ENCODE measurements around the gene RFC5.
"Not testable (repeated sequence)": the region's sequence is repeated elsewhere in the genome, so short reads cannot be mapped to it uniquely, and the experiment has no call there.

Gene RFC5

GRCh38 chr12:118053071-118053985, 36.8 kb downstream of the RFC5 start:
- no peak for DNase-seq

- no peak for DNase-seq
Observed at GRCh38 chr12:118055144-118055557, 38.6 kb downstream of the RFC5 start.

DNA sequence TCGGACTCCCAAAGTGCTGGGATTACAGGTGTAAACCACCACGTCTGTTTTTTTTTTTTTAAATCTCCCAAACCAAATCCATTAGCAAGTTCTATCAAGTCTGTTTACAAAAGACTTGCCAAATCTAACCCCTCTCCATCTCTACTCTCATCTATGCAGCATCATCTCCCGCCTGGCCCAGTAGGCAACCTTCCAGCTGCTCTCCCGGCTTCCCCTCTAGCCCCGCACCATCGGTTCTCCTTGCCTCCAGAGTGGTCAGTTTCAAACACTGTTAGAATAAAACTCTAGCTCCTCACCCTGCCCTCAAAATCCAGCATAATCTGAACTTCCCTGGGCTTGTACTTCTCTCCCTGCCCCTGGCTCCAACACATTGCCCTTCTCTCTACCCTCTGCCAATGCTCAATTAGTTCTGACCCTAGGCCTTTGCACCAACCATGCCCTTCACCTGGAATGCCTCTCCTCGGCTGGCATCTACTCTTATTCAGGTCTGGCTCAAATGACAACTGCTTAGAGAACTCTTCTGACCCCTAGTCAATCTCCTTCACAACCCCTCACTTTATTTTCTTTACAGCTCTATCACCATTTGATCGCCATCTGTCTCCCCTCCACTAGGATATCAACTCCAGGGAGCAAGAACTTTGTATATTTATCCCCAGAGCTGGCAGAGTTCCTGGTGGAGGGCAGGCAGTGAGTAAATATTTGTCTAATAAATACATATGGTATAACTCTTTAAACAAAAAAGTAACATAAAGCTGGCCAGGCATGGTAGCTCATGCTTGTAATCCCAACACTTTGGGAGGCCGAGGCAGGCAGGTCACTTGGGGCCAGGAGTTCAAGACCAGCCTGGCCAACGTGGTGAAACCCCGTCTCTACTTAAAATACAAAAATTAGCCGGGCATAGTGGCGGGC, 39.6 kb downstream of the RFC5 start:
- DNase-seq, result peak; percentile 69

DNA sequence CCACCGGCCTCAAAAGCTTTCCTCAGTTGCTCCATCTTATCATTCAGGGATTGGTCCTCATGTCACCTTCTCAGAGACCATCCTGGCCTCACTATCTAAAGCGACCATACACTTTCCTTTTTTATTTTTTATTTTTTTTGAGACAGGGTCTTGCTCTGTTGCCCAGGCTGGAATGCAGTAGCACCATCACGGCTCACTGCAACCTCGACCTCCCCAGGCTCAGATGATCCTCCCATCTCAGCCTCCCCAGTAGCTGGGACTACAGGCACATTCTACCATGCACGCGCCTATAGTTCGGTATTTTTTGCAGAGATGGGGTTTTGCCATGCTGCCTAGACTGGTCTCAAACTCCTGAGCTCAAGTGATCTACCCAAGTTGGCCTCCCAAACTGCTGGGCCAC, 41.7 kb downstream of the RFC5 start:
- no peak for DNase-seq

GRCh38 chr12:118058881-118059280, 42.4 kb downstream of the RFC5 start:
- DNase-seq, result no peak

GRCh38 chr12:118059341-118060191, 43.1 kb downstream of the RFC5 start:
- DNase-seq, result no peak

DNA sequence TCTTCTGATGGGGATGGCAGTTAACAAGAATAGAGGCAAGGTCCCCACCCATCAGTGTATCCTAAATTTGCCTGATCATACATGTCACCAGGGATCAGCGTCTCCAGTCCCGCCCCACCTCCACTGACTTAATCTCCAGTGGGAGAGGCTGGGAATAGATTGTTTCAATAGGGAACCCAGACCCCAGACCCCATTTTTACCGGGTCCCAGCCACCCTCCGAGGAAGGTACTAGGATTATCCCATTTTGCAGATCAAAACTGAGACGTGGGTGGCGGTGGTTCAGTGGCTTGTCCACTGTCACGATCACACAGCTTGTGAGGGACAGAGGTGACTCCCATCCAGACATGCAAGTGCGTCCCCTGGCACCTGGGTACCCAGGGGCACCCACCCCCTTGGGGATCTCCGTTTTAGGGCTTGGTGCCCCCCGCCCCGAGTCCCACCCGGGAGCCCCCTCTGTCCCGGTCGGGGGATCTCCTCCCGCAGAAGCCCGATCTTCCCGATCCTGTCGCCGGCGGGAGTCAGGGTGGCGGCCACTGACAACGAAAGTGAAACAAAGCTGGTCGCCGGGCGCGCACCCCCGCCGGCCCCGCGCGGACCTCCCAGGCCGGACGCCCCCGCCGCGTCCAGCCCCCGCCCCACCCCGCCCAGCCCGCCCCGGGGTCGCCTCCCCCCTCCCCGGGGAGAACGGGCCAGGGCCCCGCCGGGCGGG, 44.0 kb downstream of the RFC5 start:
- DNase-seq, result no peak

GRCh38 chr12:118061011-118061872, 44.7 kb downstream of the RFC5 start, which contains the start of gene WSB2:
Gene WSB2, minus strand, starts transcription at chr12:118061179. Its CDS starts 131 bp downstream, at chr12:118061048.
- DNase-seq, result no peak

GRCh38 chr12:118061873-118062843, 45.7 kb downstream of the RFC5 start:
- no peak for DNase-seq

DNA sequence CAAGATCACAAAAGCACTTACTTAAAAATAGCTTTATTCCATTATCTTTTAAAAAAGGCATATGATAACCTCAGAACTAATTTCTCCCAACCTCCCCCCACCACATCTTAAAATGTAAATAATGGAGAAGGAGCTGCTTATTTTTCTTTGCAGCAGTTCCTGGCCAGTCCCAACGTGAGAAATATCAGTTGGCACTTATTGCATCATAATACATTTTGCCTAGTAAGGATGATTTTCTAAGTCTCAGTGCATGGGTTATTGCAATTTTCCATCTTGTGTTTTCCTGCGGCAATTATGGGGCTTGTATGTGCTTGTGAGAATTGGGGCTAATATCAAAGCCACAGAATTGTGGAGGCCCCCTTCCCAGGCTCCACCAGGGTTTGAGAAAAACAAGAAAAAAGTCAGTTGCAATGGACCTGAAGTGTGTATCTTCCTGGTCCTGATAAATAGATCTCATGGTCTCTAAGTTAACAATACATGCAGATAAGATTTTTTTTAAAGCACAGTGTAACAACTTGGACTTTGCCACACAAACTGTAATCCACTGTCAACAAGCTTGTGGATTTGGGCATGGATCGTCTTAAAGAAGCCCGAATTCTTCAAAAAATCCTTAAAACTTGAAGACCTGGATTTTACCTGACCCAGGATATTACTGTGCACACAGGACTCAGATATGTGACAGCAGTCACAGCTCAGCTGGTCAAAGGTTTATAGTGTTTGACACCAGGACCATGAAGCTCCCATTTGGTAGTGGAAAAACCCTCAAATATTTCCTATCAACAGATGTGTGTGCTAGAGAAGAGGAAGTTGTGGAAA, 47.3 kb downstream of the RFC5 start:
- no peak for DNase-seq

GRCh38 chr12:118064608-118065007, 48.1 kb downstream of the RFC5 start:
- no peak for DNase-seq

DNA sequence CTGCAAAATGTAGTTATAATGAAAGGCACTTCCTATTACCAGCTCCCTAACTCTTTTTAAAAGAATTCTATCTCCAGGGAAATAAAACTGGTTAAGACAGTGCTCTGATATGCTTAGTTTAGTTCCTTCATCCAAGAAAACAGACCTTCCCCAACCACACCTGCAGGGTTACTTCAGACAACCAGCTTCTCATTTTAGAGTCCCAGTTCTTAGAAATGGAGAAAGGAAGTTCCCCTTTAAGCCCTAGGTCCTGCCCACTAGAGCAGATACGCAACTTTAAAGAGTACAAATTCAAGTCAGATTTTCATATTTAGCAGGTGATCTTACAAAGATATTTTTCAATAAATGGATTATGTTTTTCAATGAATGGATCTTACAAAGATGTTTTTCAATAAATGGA, 48.9 kb downstream of the RFC5 start:
- DNase-seq, result no peak

- DNase-seq, result no peak
Observed at GRCh38 chr12:118068445-118068844, 51.9 kb downstream of the RFC5 start.

- DNase-seq, result no peak
Observed at GRCh38 chr12:118070650-118071049, 54.1 kb downstream of the RFC5 start.

DNA sequence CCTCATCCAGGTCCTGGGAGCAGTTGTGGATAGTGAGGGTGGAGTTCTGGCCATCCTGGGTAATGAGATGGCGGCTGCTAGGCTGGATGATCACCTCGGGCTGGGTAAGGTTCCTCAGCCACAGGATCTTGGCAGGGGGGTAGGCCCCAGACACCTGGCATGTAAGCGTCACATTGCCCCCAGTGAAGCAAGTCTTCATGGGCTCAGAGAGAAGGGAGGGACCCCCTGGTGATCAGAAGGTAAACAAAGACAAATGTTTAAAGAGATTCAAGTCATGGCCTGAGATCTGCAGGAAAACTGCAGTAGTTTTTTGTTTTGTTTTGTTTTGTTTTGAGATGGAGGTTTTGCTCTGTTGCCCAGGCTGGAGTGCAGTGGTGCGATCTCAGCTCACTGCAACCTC, 57.3 kb downstream of the RFC5 start:
- no peak for DNase-seq

DNA sequence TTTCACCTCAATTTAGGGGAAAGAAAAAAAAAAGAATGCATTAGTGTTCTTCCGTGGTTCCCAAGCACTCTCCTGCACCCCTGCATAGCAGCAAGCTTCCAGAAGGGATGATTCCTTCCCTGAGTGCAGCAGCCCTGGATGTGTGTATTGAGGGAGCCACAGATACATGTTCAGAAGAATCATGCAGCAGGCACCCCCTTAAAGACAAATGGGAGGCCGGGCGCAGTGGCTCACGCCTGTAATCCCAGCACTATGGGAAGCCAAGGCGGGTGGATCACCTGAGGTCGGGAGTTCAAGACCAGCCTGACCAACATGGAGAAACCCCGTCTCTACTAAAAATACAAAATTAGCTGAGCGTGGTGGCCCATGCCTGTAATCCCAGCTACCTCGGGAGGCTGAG, 65.0 kb downstream of the RFC5 start:
- DNase-seq, result not testable (repeated sequence)
